ENCODE data around the gene RPL41. TPM values are rescaled to one million over a fixed set of nuclear protein-coding genes. Genes with fewer than 3 reads are reported as not detected.

Gene RPL41
- total RNA-seq, 1 donor from 2014 or later: 3,805 TPM

- Histone ChIP-seq H4K20me1 (ENCODE audit: low read depth) (no peaks in the 10 kb centered on the region), H3K27ac (no peak overlapping the region), H2AFZ (replicated peaks) (no peak overlapping the region), H3K79me2 (ENCODE audit: low read depth) (no peaks in the 10 kb centered on the region), H3K4me1 (no peaks in the 10 kb centered on the region), H3K36me3 (peaks cover 19% of the 10 kb centered on the region), H3F3A (ENCODE audit: low read depth) (no peaks in the 10 kb centered on the region), H3K9me3 (ENCODE audit: low read depth) (no peaks in the 10 kb centered on the region), H3K4me3 (no peak overlapping the region), H3K4me2 (no peak overlapping the region), H3K9ac (no peak overlapping the region), H3K27me3 (no peaks in the 10 kb centered on the region)
- Mint-ChIP-seq H3K9me3 (no peaks in the 10 kb centered on the region), H3K36me3 (peaks cover 55% of the 10 kb centered on the region), H3K4me3 (peak overlapping the region; percentile 17), H3K4me1 (peaks cover 3% of the 10 kb centered on the region), H3K27me3 (ENCODE audit: insufficient read depth, low read depth) (peaks cover 17% of the 10 kb centered on the region), H3K27ac (no peak overlapping the region)
- no peak for DNase-seq (ENCODE audit: low spot score)
- TF ChIP-seq EZH2phosphoT487 (IDR thresholded peaks at IDR 0.05) (no peak), CTCF (IDR thresholded peaks at IDR 0.05) (no peak), EZH2 (IDR thresholded peaks at IDR 0.05) (no peak)
These were observed 21.6 kb downstream of the RPL41 start for GRCh38 chr12:56137853-56138571.

- Mint-ChIP-seq H3K4me1 (no peaks in the 10 kb centered on the region), H3K4me3 (no peak overlapping the region), H3K27me3 (ENCODE audit: insufficient read depth, low read depth) (peaks cover 11% of the 10 kb centered on the region), H3K9me3 (no peaks in the 10 kb centered on the region), H3K36me3 (peaks cover 47% of the 10 kb centered on the region), H3K27ac (no peak overlapping the region)
- Histone ChIP-seq H3K27ac (no peak overlapping the region), H3K36me3 (peaks cover 8% of the 10 kb centered on the region), H3K9me3 (ENCODE audit: low read depth) (no peaks in the 10 kb centered on the region), H2AFZ (replicated peaks) (no peak overlapping the region), H3K27me3 (no peaks in the 10 kb centered on the region), H3K4me3 (no peak overlapping the region), H3K79me2 (ENCODE audit: low read depth) (no peaks in the 10 kb centered on the region), H3K4me1 (no peaks in the 10 kb centered on the region), H4K20me1 (ENCODE audit: low read depth) (no peaks in the 10 kb centered on the region), H3F3A (ENCODE audit: low read depth) (peaks cover 19% of the 10 kb centered on the region), H3K4me2 (no peak overlapping the region), H3K9ac (no peak overlapping the region)
- no peak for TF ChIP-seq CTCF (IDR thresholded peaks at IDR 0.05)
- TF ChIP-seq EZH2phosphoT487 (IDR thresholded peaks at IDR 0.05): no peak
- no peak for TF ChIP-seq EZH2 (IDR thresholded peaks at IDR 0.05)
- DNase-seq (ENCODE audit: low spot score): no peak
These were observed 25.7 kb downstream of the RPL41 start for GRCh38 chr12:56141946-56142784.

- TF ChIP-seq EZH2 (IDR thresholded peaks at IDR 0.05): no peak
- no peak for TF ChIP-seq CTCF (IDR thresholded peaks at IDR 0.05)
- TF ChIP-seq EZH2phosphoT487 (IDR thresholded peaks at IDR 0.05): no peak
- Mint-ChIP-seq H3K27me3 (ENCODE audit: insufficient read depth, low read depth) (peaks cover 11% of the 10 kb centered on the region), H3K4me3 (no peak overlapping the region), H3K9me3 (no peaks in the 10 kb centered on the region), H3K36me3 (peaks cover 41% of the 10 kb centered on the region), H3K27ac (peak overlapping the region; percentile 52), H3K4me1 (no peaks in the 10 kb centered on the region)
- H2AFZ ChIP-seq (replicated peaks): no peak overlapping the region
- peaks cover 8% of the 10 kb centered on the region for H3K36me3 ChIP-seq
- H3K9ac ChIP-seq: no peak overlapping the region
- H3K27ac ChIP-seq: no peak overlapping the region
- no peaks in the 10 kb centered on the region for H3K79me2 ChIP-seq (ENCODE audit: low read depth)
- no peak for DNase-seq (ENCODE audit: low spot score)
- H3K9me3 ChIP-seq (ENCODE audit: low read depth): no peaks in the 10 kb centered on the region
- H3K27me3 ChIP-seq: no peaks in the 10 kb centered on the region
- no peak overlapping the region for H3K4me3 ChIP-seq
- H4K20me1 ChIP-seq (ENCODE audit: low read depth): no peaks in the 10 kb centered on the region
- peaks cover 19% of the 10 kb centered on the region for H3F3A ChIP-seq (ENCODE audit: low read depth)
- H3K4me1 ChIP-seq: no peaks in the 10 kb centered on the region
- no peak overlapping the region for H3K4me2 ChIP-seq
These were observed 26.8 kb downstream of the RPL41 start for GRCh38 chr12:56143217-56143616.

Measured in neural progenitor cell (in vitro differentiated cells).